ENCODE results near the gene ZSCAN21.

Gene ZSCAN21

DNA sequence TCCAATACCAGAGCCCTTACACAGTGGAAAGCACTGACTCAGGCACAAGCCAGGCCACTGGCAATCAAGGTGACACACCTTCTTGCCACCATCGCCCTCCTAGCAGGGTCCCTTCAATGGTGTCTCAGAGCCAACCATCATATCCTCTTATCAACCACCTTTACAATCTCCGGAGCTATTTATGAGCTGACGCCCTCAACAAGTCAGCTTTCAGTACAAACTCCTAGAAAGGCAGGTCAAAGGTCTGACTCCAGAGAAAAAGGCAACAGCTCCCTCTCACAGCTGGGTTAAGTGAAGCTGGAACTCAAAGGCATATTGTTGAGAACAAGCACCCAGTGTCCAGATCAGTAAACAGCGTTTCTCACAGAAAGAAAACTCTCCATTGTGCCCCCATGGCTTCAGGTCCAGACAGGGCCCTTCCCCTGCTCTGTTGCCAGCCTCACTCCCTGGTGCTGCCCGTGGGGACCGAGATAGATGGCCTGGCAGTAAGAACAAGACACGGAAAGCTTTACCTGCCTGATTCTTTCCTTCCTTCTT lies 29.5 kb downstream of the ZSCAN21 start:
- DNase-seq = no peak

DNA sequence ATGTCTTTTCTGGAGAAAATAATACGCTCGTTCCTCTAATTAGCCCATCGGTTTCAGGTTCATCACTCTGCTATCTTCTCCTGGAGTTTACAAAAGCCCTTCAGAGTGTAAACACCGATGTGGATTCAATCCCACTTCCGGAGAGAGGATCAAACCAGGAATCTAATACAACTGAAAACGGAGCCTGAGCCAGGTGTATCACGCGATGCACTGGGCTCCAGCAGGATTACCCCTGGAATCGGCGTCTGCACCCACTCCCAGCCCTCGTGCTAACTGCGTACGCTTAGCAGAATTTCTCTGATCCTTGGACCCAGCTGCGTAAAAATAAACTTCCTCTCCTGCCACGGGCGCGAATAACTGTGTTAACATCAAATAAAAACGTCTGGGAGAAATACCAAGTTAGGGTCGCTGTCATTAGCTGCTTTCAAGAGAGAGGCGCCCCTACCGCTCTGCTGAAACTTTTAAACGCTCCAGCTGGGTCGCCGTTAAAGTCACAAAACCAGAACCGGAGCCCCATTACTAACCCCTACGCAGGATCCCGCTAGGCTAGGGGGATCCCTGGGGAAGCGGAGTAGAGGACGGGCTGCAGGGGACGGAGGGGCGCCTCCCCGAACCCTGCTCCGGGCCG lies 31.4 kb downstream of the ZSCAN21 start:
- no peak for DNase-seq

DNA sequence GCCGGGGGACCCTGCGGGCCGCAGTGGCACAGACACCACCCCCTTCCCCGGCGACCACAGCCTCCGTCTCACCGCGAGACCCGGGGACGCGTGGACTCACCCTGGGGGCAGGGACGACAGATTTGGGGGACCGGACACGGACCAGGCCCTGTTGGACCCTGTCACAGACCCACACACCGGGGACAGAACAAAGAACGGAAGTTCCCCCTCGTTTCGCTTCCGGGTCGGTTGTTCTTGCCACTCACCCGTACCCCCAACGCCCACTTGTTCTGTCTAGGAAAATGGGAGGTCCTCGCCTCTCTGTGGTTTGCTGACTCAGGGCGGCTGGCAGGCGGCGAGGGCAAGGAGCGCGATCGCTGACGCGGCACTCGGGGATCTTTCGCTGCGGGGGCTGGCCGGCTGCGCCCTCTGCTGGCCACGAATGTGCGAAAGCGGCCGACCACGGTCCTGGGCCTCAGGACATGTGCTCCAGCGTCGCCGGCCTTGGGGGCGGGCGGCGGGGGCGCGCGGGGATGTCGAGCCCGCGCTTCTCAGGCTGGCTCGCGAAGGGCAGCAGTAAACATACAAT lies 32.0 kb downstream of the ZSCAN21 start, which contains the start of gene ZNF3:
Gene ZNF3, minus strand, starts transcription at position 189 of the 568 bp plus-strand sequence. CDS start 4,366 bp downstream, outside the sequence.
- DNase-seq = peak; percentile 97 to 98

DNA sequence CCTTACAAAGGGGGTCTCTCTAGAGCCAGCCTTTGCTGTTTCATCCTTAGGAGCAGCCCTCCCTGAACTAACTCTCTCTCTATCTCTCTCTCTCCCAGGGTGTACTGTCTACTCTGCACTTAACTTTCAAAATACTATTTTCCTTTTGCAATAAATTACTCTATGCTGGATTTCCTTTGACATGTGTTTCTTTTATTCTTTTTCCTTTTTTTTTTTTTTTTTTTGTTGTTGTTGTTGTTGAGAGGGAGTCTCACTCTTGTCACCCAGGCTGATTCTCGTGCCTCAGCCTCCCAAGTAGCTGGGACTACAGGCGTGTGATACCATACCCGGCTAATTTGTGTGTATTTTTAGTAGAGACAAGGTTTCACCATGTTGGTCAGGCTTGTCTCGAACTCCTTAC lies 33.4 kb downstream of the ZSCAN21 start:
- no peak for DNase-seq

DNA sequence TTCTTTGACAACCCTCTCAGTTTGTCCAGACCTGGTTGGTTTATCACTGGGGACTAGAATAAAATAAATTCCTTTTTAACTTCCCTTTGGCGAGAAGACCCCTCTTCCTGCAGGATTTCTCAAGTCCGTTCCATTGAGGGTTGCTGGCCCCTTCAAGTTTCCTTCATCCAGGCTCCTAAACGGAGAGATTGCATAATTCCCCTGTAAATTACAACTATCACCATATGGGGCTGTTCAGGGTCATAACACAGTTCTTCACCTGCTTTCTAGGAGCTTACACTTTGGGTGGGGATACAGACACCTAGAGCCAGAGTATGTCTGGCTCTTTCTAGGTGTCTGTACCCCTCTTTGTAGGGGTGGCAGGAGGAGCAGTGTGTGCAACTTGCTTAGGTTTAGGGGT lies 35.9 kb downstream of the ZSCAN21 start:
- DNase-seq = no peak

DNA sequence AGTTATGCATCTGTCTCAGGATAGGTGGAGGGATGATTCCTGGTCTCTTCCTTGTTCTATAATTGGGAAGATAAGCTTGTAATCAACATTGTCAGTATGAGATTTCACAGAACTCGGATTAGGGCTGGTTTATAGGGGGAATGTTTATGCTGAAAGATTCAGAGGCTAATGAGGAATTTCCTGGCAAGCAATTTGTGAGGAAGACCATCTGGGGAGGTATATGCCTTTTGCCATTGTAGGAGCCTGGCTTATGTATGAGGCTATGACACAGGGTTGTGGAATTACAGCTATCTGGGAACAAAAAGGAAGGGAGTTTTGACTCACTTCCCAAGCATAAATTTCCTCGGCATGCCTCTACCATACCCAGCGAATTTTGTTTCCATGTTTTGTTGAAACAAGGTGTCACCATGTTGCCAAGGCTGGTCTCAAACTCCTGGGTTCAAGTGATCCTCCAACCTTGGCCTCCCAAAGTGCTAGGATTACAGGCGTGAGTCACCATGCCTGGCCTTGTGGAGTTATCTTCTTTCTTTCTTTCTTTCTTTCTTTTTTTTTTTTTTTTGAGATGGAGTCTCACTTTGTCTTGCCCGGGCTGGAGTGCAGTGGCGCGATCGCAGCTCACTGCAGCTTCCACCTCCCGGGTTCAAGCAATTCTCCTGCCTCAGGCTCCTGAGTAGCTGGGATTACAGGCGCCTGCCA lies 37.6 kb downstream of the ZSCAN21 start:
- no peak for DNase-seq

DNA sequence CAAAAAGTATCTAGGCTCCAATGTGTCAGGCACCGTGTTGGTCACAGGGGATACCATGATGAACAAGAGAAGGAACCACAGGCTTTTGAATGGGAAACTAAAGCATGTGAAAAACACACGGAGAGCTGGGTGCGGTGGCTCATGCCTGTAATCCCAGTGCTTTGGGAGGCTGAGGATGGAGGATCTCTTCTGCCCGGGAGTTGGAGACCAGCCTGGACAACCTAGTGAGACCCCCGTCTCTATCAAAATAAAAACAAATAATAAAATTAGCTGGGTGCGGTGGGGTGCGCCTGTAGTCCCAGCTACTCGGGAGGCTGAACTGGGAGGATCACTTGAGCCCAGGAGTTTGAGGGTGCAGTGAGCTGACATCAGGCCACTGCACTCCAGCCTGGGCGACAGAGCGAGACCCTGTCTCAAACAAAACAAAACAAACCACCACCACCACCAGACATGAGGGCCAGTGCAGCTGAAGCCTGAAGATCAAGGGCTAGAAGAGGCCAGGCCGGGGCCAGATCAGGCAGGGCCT lies 38.6 kb downstream of the ZSCAN21 start:
- no peak for DNase-seq

DNA sequence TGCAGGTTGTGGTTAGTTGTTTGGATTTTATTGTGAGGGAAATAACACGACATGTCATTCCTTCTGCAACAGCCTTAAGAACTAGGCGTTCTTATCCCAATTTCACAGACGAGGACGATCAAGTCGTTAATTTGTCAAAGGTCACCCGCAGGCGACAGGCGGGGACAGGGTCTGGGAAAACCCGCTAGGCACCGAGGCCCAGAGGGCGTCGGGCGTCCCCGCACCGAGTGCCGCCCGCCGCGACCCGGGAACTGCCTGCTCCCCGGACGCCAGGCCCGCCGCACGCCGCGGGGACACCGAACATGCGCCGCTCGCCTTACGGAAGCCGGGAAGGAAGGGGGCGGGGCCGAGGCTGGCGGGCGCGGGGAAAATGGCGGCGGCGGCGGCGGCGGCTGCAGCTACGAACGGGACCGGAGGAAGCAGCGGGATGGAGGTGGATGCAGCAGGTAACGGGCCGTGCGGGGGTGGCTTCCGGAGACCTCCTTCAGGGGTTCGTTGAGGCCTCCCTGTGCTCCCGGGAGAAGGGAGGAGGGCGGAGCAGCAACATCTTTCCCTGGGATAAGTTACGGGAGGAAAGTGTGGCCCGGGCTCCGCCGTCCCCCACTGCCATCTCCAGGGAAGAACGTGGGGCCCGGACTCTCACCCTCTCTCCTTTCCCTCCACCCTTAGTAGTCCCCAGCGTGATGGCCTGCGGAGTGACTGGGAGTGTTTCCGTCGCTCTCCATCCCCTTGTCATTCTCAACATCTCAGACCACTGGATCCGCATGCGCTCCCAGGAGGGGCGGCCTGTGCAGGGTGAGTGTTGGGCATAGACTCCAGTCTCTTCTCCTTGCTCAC lies 39.3 kb downstream of the ZSCAN21 start, which contains the start of gene COPS6:
Gene COPS6, plus strand, starts transcription at position 349 of the 837 bp plus-strand sequence. Its CDS starts 22 bp downstream, at position 371.
- peak; percentile 91 to 92 for DNase-seq

DNA sequence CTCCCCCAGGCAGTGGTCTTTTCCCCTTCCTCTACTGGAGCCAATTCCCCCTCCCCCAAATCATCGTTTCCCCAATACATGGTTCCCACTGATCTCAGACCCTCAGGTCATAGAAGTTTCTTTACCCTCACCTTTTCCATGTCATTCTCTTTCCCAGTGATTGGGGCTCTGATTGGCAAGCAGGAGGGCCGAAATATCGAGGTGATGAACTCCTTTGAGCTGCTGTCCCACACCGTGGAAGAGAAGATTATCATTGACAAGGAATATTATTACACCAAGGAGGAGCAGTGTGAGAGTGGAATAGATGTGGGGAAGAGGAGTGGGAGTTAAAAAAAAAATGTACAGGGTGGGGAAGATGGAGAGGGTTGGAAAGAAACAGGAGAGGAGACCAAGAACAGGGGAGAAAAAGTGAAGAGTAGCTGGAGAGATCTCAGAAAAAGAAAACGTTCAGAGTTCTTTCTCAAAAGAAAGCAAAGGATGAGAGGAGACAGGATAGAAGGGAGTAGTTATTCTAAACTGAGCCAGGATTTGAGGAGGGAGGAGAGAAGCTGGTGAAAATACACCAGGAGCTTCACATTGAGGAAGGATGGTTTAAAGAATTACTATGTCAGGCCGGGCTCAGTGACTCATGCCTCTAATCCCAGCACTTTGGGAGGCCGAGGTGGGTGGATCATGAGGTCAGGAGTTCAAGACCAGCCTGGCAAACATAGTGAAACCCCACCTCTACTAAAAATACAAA lies 40.1 kb downstream of the ZSCAN21 start:
- no peak for DNase-seq

DNA sequence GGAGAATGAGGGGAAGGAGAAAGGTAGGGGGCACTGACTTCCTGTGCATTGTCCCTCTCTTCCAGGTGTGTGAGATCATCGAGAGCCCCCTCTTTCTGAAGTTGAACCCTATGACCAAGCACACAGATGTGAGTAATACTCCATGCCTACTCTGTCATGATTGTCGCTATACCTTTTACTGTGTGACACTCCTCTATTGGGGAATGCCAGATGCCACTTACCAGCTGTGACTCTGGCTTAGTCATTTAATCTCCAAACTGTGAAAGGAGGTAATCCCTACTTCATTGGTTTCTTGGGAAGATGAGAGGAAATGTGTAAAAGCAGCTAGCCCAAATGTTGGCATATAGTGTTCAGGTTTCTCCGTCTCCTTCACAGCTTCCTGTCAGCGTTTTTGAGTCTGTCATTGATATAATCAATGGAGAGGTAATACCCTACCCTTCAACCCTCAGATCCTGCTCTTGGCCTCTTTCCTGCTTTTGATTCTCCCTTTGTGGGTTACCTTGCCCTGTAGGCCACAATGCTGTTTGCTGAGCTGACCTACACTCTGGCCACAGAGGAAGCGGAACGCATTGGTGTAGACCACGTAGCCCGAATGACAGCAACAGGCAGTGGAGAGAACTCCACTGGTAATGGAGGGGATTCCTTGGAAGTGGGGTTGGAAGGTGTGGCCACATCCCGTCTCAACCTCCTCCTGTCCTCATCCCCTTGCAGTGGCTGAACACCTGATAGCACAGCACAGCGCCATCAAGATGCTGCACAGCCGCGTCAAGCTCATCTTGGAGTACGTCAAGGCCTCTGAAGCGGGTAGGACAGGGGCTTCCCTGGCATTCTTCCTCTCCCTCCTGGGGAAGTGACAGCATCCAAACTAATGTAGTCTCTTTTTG lies 41.2 kb downstream of the ZSCAN21 start:
- DNase-seq = no peak

DNA sequence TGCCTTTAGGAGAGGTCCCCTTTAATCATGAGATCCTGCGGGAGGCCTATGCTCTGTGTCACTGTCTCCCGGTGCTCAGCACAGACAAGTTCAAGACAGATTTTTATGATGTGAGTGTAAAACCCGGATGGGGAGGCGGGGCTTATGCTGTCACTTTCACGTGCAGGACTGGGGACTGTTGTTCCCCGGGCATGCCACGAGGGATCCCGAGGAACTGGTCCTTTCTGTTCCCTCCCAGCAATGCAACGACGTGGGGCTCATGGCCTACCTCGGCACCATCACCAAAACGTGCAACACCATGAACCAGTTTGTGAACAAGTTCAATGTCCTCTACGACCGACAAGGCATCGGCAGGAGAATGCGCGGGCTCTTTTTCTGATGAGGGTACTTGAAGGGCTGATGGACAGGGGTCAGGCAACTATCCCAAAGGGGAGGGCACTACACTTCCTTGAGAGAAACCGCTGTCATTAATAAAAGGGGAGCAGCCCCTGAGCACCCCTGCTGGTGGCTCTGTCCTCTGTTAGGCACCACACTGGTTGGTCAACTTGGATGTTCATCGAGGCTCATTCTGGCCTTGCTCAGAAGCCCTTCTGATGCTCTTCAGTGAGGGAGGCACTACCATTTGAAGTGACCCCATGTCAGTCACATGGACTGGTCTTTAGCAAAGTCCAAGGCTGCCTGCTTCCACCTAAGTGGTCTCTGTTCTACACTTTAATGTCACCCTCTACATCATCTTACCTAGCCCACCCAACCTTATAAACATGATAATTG lies 42.0 kb downstream of the ZSCAN21 start:
- DNase-seq = peak; percentile 31 to 40

DNA sequence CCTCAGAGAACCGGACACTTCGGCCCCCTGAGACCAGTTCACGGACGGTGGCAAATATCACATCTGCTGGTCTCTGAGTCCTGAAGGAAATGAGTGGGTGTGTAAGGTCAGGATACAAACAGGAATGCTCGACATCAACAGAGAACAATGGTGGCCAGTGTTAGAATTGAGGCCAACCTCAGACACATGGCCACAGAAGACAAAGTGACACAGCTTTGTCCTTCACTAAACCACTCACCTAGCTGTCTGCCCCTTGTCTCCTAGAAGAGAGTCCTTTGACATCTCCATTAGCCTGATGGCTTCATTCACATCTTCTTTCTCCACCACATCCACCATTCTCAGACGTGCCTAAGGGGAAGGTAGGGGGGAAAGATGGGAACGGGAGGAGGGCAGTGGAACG lies 43.5 kb downstream of the ZSCAN21 start:
- DNase-seq = no peak

DNA sequence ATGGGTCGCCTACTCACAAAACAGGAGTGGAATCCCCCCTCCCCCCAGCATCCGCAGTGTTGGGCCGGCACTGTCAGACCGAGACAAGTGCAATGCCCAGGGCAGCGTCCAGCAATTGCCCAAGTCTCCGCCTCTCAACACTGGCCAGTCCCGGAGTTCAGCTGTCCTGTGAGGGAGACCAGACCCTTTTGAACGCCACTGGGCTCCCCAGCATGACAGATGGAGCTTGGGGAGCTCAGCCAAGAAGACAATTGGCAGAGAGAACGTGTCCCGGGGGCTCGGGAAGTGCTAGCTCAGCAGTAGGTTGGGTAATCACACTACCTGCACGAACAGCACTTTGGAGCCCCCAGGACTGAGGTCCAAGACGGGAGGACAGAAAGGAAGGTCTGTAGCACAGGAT lies 43.9 kb downstream of the ZSCAN21 start:
- DNase-seq = no peak

DNA sequence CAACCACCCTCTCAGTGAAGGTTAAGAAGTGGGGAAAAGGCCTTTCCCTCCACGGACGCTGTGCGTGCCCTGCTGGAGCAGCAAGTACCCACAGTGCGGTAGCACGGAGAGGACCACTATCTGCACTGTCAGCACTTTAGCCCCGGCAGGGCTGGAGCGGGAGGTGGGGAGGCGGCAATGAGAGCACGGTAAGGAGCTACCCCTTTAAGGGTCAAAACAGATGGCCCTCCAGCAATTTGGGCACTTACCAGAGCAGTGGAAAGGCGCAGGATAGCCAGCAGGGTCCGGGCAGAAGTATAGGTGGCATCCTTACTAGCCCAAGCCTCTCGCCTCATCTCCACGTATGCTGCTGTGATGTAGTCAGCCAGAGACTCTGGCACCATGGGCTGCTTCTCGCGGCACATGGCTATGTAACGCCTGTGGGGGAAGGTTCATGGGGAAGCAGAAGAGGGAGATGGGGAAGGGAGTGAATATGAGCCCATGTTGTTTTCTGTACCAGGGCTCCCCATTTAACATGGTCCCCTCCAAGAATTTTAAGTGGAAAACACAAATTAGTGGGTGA lies 44.4 kb downstream of the ZSCAN21 start:
- DNase-seq = no peak

DNA sequence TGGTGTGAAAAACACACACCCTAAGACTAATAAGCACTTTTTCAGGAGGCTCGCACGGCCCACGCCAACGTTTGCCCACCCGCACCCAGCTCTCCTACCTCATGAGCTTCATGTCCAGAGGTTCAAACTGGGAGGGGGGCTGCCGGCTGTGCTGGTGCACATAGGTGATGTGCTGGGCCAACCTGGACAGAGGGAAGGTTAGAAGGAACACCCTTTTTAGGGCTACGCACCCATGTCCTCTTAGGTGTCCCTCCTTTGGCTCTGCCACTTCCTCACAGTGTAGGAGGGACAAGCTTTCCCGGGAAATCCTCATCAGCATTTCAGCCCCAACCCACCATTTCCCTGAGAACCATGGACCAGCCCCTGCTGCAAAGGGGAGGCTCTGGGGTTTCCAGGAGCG lies 45.7 kb downstream of the ZSCAN21 start:
- no peak for DNase-seq

DNA sequence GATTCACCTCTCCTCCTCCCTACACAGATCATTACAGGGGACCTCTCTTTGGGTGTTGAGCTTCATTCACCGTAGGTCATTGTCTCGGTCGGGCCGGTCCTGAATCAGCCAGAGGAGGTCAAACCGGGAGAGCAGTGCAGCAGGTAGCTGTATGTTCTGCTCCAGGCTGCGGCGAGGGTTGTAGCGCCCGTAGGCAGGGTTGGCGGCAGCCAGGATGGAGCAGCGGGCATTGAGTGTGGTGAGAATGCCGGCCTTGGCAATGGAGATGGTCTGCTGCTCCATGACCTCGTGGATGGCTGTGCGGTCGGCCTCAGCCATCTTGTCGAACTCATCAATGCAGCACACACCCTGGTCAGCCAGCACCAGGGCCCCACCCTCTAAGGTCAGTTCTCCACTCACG lies 46.1 kb downstream of the ZSCAN21 start:
- DNase-seq = no peak

DNA sequence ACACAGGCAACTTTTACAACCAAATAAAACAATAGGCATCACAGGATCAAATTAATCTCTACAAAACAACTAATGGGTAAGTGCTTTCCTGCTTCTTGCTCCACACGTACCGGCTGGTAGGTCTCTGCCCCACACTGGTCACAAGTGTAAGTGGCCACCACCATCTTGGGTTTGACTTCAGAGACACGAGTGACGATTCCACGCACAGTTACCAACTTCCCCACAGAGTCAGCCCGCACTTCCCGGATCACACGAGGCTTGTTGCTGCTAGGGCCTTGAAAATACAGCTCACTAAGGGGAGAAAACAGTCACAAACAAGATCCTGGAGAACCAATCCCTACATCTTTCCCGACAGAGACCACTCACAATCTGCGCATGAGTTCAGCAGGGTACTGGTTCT lies 49.3 kb downstream of the ZSCAN21 start:
- no peak for DNase-seq

DNA sequence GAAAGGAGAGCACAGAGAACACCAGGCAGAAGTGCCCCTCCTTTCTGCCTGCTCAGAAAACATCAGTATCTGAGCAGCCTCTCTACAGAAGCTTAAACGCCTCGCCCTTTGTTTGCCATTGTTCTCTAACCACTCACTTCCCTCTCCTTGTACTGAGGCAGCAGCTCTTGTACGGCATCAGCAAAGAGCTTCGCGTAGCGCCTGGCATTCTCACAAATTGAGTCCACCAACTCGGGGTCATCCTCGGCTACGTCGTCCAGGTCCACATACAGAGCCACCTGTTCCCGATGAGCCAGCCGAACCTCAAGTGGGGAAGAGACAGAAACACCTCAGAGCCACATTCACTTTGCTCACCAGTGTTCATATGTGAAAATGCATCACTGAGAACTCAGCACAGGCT lies 49.9 kb downstream of the ZSCAN21 start:
- DNase-seq = no peak

DNA sequence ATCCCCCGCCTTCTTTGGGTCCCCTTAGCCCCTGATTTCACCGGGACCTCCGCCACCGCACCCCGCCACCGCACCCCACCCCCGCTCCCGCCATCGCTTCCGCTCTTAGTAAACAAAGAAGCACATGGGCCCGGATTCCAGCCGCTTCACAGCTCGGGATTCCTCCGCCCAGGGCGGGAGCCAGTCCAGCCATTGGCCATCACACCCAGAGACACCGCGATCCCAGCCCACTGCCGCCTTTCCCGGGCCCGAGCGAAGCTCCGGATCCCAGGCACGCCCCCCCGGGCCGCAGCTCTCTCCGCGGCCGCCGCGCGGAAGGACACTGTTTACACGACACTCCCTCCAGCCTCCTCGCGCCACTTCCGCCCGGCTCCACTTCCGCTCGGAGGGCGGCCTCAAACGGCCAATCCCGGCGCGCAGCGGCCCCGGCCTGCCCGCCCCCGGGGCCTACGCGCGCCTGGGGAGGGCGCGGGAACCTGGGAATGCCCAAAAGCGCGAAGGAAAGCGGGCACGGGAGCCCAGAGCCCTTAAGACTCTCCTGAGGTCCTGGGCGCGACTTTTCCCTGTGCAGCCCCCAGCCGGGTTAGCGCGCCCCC lies 50.9 kb downstream of the ZSCAN21 start:
- peak; percentile 86 to 87 for DNase-seq
